CD4-positive, alpha-beta memory T cell (primary cell): ENCODE data around the gene MUC20. TPM values are rescaled to one million over a fixed set of nuclear protein-coding genes. Genes with fewer than 3 reads are reported as not detected.
A peak's percentile ranks its signal among the peaks of the same experiment; 100 is the strongest.
"Not testable (repeated sequence)": the region's sequence is repeated elsewhere in the genome, so short reads cannot be mapped to it uniquely, and the experiment has no call there.

ENCODE experiments used
- CTCF ChIA-PET: fragments of 350-600 bp; sonication (Branson Sonifier 250); formaldehyde crosslinking; loops from one replicate; lab custom pipeline; 2021; ENCODE audit warnings: inconsistent platforms; ENCODE audit not compliant: partially characterized antibody; lab: Charles Lee
- POLR2A ChIA-PET: fragments of 350-600 bp; sonication (Branson Sonifier 250); formaldehyde crosslinking; loops from one replicate; lab custom pipeline; 2021; ENCODE audit not compliant: partially characterized antibody; lab: Charles Lee
- DNase-seq, 5 donors: peaks; one replicate each; pipeline versions ENCODE4 v3.0.0 to v3.0.0-alpha.2; 2020 to 2022; ENCODE audit warnings: mixed read lengths in 1 of 5
- H3K27ac ChIP-seq: one replicate; pipeline ENCODE4 v1.7.0; 2013; ENCODE audit warnings: low read depth, low read length
- H3K27me3 ChIP-seq: 2 replicates; pipeline ENCODE4 v1.7.0; 2013; ENCODE audit warnings: mild to moderate bottlenecking, low read length, moderate library complexity; ENCODE audit not compliant: insufficient read depth
- H3K36me3 ChIP-seq: 2 replicates; pipeline ENCODE4 v1.7.0; 2013; ENCODE audit warnings: mild to moderate bottlenecking, low read length, moderate library complexity; ENCODE audit not compliant: insufficient read depth
- H3K4me1 ChIP-seq: 2 replicates; pipeline ENCODE4 v1.7.0; 2013; ENCODE audit warnings: mild to moderate bottlenecking, low read length, moderate library complexity; ENCODE audit not compliant: insufficient read depth
- H3K4me3 ChIP-seq, 2 donors: one replicate each; pipeline ENCODE4 v1.7.0; 2013; ENCODE audit warnings: low read length in 2 of 2, mild to moderate bottlenecking in 1 of 2
- H3K9me3 ChIP-seq, 2 donors: one replicate each; pipeline ENCODE4 v1.7.0; 2013; ENCODE audit warnings: low read length in 2 of 2, control low read depth in 1 of 2; ENCODE audit not compliant: control insufficient read depth in 1 of 2
- H3K27ac Mint-ChIP-seq, 7 donors: one replicate each; pipeline ENCODE4 v1.8.0; 2020 to 2021; ENCODE audit warnings: mixed read lengths in 7 of 7, mild to moderate bottlenecking in 6 of 7, inconsistent platforms in 3 of 7, moderate library complexity in 3 of 7
- H3K27me3 Mint-ChIP-seq, 2 donors: one replicate each; pipeline ENCODE4 v1.8.0; 2020 to 2021; ENCODE audit warnings: mixed read lengths in 2 of 2
- H3K36me3 Mint-ChIP-seq, 2 donors: one replicate each; pipeline ENCODE4 v1.8.0; 2020 to 2021; ENCODE audit warnings: mixed read lengths in 2 of 2, inconsistent platforms in 1 of 2, mild to moderate bottlenecking in 1 of 2
- H3K4me1 Mint-ChIP-seq, 4 donors: one replicate each; pipeline ENCODE4 v1.8.0; 2020 to 2021; ENCODE audit warnings: mixed read lengths in 4 of 4, mild to moderate bottlenecking in 1 of 4
- H3K4me3 Mint-ChIP-seq, 8 donors: one replicate each; pipeline ENCODE4 v1.8.0; 2020 to 2021; ENCODE audit warnings: mixed read lengths in 8 of 8, mild to moderate bottlenecking in 7 of 8, moderate library complexity in 6 of 8, inconsistent platforms in 3 of 8
- H3K9me3 Mint-ChIP-seq, 8 donors: one replicate each; pipeline ENCODE4 v1.8.0; 2020 to 2021; ENCODE audit warnings: mixed read lengths in 8 of 8, mild to moderate bottlenecking in 5 of 8, inconsistent platforms in 3 of 8, moderate library complexity in 1 of 8
- intact Hi-C: fragments of 100-400 bp; cut with micrococcal nuclease; formaldehyde crosslinking; loops from one replicate; pipeline ENCODE4 v1.15.1; 2023
- polyA plus RNA-seq, 2 donors: library from polyadenylated mRNA; unstranded; fragments of 300-500 nt; fragmentation: Illumina TruSeq; gene quantifications; one replicate each; pipeline ENCODE4 v1.2.3, GENCODE V29; 2021
- total RNA-seq, 2 experiments: library from RNA; stranded (reverse); gene quantifications; one replicate each; pipeline ENCODE4 v1.2.3, GENCODE V29; 2021

MUC20 gene
- total and polyA plus RNA-seq, 4 experiments from 2014 or later, result 0.54 to 12.5 (median 5.3) TPM

GRCh38 chr3:195712535-195712910, 8.3 kb upstream of the MUC20 start:
- H3K4me1 ChIP-seq, H3K27ac ChIP-seq, H3K4me1 Mint-ChIP-seq, H3K4me3 Mint-ChIP-seq, H3K9me3 ChIP-seq, H3K4me3 ChIP-seq, H3K27me3 ChIP-seq, POLR2A ChIA-PET, DNase-seq, intact Hi-C loops, H3K27ac Mint-ChIP-seq, H3K27me3 Mint-ChIP-seq, H3K9me3 Mint-ChIP-seq, CTCF ChIA-PET: not testable (repeated sequence)
- peaks cover 38 to 65% of the 10 kb centered on the region in 2 donors for H3K36me3 Mint-ChIP-seq
- H3K36me3 ChIP-seq, result peaks cover 14% of the 10 kb centered on the region

- H3K27me3 ChIP-seq, H3K27me3 Mint-ChIP-seq, H3K4me3 Mint-ChIP-seq, intact Hi-C loops, H3K4me1 Mint-ChIP-seq, CTCF ChIA-PET, H3K9me3 ChIP-seq, DNase-seq, H3K4me1 ChIP-seq, H3K27ac Mint-ChIP-seq, H3K4me3 ChIP-seq, H3K27ac ChIP-seq, H3K9me3 Mint-ChIP-seq, POLR2A ChIA-PET: not testable (repeated sequence)
- H3K36me3 ChIP-seq, result peaks cover 14% of the 10 kb centered on the region
- peaks cover 38 to 65% of the 10 kb centered on the region in 2 donors for H3K36me3 Mint-ChIP-seq
Observed at GRCh38 chr3:195713150-195713549, 7.6 kb upstream of the MUC20 start.

- Mint-ChIP-seq H3K36me3 (peaks cover 37 to 51% of the 10 kb centered on the region in 2 donors), H3K9me3 (no peaks in the 10 kb centered on the region), H3K4me1 (no peaks in the 10 kb centered on the region), H3K4me3 (peak overlapping the region in 1 of 8 donors; percentile 8), H3K27me3 (no peaks in the 10 kb centered on the region), H3K27ac (peak overlapping the region in 1 of 7 donors; percentile 38)
- Histone ChIP-seq H3K4me3 (no peak overlapping the region), H3K4me1 (no peaks in the 10 kb centered on the region), H3K27me3 (no peaks in the 10 kb centered on the region), H3K9me3 (no peaks in the 10 kb centered on the region), H3K36me3 (peaks cover 14% of the 10 kb centered on the region), H3K27ac (no peak overlapping the region)
- intact Hi-C loops, result no loop called here
- CTCF ChIA-PET, result no interaction called here
- no peak for DNase-seq
- POLR2A ChIA-PET, result no interaction called here
Observed at GRCh38 chr3:195714380-195715011, 6.3 kb upstream of the MUC20 start.

GRCh38 chr3:195715134-195715533, 5.6 kb upstream of the MUC20 start:
- Histone ChIP-seq H3K27me3 (no peaks in the 10 kb centered on the region), H3K36me3 (peaks cover 14% of the 10 kb centered on the region), H3K9me3 (no peaks in the 10 kb centered on the region), H3K27ac (no peak overlapping the region), H3K4me1 (no peaks in the 10 kb centered on the region), H3K4me3 (no peak overlapping the region)
- intact Hi-C loops, result no loop called here
- Mint-ChIP-seq H3K4me1 (no peaks in the 10 kb centered on the region), H3K4me3 (no peak overlapping the region), H3K27ac (no peak overlapping the region), H3K9me3 (no peaks in the 10 kb centered on the region), H3K36me3 (peaks cover 31 to 45% of the 10 kb centered on the region in 2 donors), H3K27me3 (no peaks in the 10 kb centered on the region)
- DNase-seq, result no peak
- CTCF ChIA-PET, result interaction anchor here (1.2 kb wide), 1 partner anchor 14 kb away, joined by 3 read pairs; no protein-coding TSS in a partner anchor
- POLR2A ChIA-PET, result no interaction called here

- Histone ChIP-seq H3K9me3 (no peaks in the 10 kb centered on the region), H3K27ac (no peak overlapping the region), H3K4me3 (no peak overlapping the region), H3K36me3 (peaks cover 14% of the 10 kb centered on the region), H3K4me1 (peaks cover under 1% of the 10 kb centered on the region), H3K27me3 (no peaks in the 10 kb centered on the region)
- Mint-ChIP-seq H3K36me3 (peaks cover 27 to 39% of the 10 kb centered on the region in 2 donors), H3K27me3 (no peaks in the 10 kb centered on the region), H3K9me3 (no peaks in the 10 kb centered on the region), H3K4me3 (no peak overlapping the region), H3K27ac (peak overlapping the region in 1 of 7 donors; percentile 1), H3K4me1 (no peaks in the 10 kb centered on the region)
- intact Hi-C loops, result no loop called here
- POLR2A ChIA-PET, result no interaction called here
- CTCF ChIA-PET, result interaction anchor here (1.2 kb wide), 1 partner anchor 15 kb away, joined by 3 read pairs; no protein-coding TSS in a partner anchor
- DNase-seq, result no peak
Observed at GRCh38 chr3:195715583-195716266, 5.1 kb upstream of the MUC20 start.

GRCh38 chr3:195717416-195717815, 3.4 kb upstream of the MUC20 start:
- H3K27me3 ChIP-seq, result no peaks in the 10 kb centered on the region
- intact Hi-C loops, result no loop called here
- Mint-ChIP-seq H3K4me1 (no peaks in the 10 kb centered on the region), H3K36me3 (peaks cover 22% of the 10 kb centered on the region in 2 donors), H3K4me3 (no peak overlapping the region), H3K9me3 (no peaks in the 10 kb centered on the region), H3K27ac (no peak overlapping the region), H3K27me3 (no peaks in the 10 kb centered on the region)
- no peak overlapping the region for H3K4me3 ChIP-seq
- ChIA-PET POLR2A (no interaction called here), CTCF (interaction anchor here (1.6 kb wide), 1 partner anchor 14 kb away, joined by 3 read pairs; no protein-coding TSS in a partner anchor)
- H3K36me3 ChIP-seq, result peaks cover 6% of the 10 kb centered on the region
- peaks cover 3% of the 10 kb centered on the region for H3K4me1 ChIP-seq
- no peak for DNase-seq
- no peak overlapping the region for H3K27ac ChIP-seq
- H3K9me3 ChIP-seq, result no peaks in the 10 kb centered on the region

- H3K27ac Mint-ChIP-seq, result no peak overlapping the region
Observed at GRCh38 chr3:195717852-195718476, 2.8 kb upstream of the MUC20 start.

More at GRCh38 chr3:195717852-195718476, 2.8 kb upstream of the MUC20 start:
- H3K9me3 Mint-ChIP-seq, result no peaks in the 10 kb centered on the region
- no peaks in the 10 kb centered on the region for H3K4me1 Mint-ChIP-seq
- no peak overlapping the region for H3K27ac ChIP-seq
- no peak overlapping the region for H3K4me3 Mint-ChIP-seq
- ChIA-PET CTCF (interaction anchor here (1.6 kb wide), 1 partner anchor 15 kb away, joined by 3 read pairs; no protein-coding TSS in a partner anchor), POLR2A (no interaction called here)
- no peak overlapping the region for H3K4me3 ChIP-seq
- no peaks in the 10 kb centered on the region for H3K27me3 ChIP-seq
- no peaks in the 10 kb centered on the region for H3K27me3 Mint-ChIP-seq
- no peak for DNase-seq
- peaks cover 3% of the 10 kb centered on the region for H3K4me1 ChIP-seq
- no peaks in the 10 kb centered on the region for H3K9me3 ChIP-seq
- H3K36me3 Mint-ChIP-seq, result peaks cover 20 to 22% of the 10 kb centered on the region in 2 donors
- H3K36me3 ChIP-seq, result peaks cover 6% of the 10 kb centered on the region
- intact Hi-C loops, result no loop called here
